Body of pancreas (tissue), 4 donors: ENCODE data around the gene DMBT1.
A peak's percentile ranks its signal among the peaks of the same experiment; 100 is the strongest.

Experiments
- POLR2A ChIP-seq, 3 donors: fragments of 450-650 bp; IDR thresholded peaks; one replicate each; pipeline ENCODE4 v1.6.1; 2016; ENCODE audit warnings: antibody characterized with exemption in 3 of 3, mild to moderate bottlenecking in 2 of 3
- TF ChIP-seq, protein P1 (sequence below), 7 experiments: fragments of 450-650 bp in 4 of 7; fragments of 200-600 bp in 3 of 7; sonication (generic) in 3 of 7; IDR thresholded peaks; one replicate each; pipeline ENCODE4 v1.5.1; 2016 to 2019; ENCODE audit warnings: antibody characterized with exemption in 7 of 7

DNA sequence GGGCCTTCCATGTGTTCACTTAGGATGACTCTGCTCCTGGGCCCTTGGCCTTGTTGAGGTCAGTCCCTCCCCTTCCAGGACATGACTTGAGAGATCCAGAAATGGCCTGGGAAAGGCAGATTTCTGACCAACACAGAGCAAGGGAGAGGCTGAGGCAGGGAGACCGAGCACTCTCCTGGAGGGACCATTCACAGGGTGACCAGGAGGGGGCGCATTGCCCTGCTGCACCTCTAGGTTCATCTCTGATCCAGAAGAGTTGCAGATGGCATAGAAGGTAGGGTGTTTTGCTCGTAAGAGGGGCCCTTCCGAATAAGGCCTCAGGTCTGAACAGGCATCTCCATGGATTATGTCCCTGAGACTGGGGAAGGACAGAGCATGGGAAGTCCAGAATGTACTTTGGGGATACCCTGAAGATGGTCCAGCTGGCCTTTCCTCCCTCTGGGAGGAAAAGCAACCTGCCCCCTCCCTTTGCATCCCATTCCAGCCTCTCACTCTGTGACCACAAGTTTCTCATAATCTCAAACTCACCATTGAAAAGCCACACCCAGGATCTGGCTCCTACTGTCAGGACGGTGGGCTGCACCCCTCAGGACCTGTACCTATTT lies 6.6 kb downstream of the DMBT1 start:
- TF ChIP-seq, protein P1, sequence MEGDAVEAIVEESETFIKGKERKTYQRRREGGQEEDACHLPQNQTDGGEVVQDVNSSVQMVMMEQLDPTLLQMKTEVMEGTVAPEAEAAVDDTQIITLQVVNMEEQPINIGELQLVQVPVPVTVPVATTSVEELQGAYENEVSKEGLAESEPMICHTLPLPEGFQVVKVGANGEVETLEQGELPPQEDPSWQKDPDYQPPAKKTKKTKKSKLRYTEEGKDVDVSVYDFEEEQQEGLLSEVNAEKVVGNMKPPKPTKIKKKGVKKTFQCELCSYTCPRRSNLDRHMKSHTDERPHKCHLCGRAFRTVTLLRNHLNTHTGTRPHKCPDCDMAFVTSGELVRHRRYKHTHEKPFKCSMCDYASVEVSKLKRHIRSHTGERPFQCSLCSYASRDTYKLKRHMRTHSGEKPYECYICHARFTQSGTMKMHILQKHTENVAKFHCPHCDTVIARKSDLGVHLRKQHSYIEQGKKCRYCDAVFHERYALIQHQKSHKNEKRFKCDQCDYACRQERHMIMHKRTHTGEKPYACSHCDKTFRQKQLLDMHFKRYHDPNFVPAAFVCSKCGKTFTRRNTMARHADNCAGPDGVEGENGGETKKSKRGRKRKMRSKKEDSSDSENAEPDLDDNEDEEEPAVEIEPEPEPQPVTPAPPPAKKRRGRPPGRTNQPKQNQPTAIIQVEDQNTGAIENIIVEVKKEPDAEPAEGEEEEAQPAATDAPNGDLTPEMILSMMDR (IDR thresholded peaks at IDR 0.05): peak; percentile 9 to 51 (median 45)
- no peak for TF ChIP-seq POLR2A (IDR thresholded peaks at IDR 0.05)
